K562 (cell line): ENCODE measurements around the gene ICAM2. TPM values are rescaled to one million over a fixed set of nuclear protein-coding genes. Genes with fewer than 3 reads are reported as not detected.

ENCODE experiments used
- ATAC-seq: fragments of 200-7000 bp; cut with Tn5 transposase; 3 replicates; pipeline ENCODE4 v1.9.1; 2020; ENCODE audit warnings: moderate library complexity
- BruUV-seq: library from RNA; stranded (reverse); fragments of 400-500 nt; replicated peaks from 2 replicates; lab custom pipeline; 2021; lab: Mats Ljungman, UMichigan
- CTCF ChIA-PET: fragments of 300-600 bp; formaldehyde crosslinking; extraction: SDS; loops from one replicate; lab custom pipeline; 2021; ENCODE audit warnings: low intra/inter-chr PET ratio; lab: Yijun Ruan, JAX
- POLR2A ChIA-PET: fragments of 300-600, 350-650 bp; sonication (Branson Sonifier 250); formaldehyde crosslinking; extraction: SDS; loops from one replicate; lab custom pipeline; 2021; ENCODE audit warnings: antibody characterized with exemption, inconsistent platforms; lab: Yijun Ruan, JAX
- DNase-seq, 4 experiments: peaks; one replicate each; pipeline versions ENCODE4 v3.0.0 to v3.0.0-alpha.2; 2011 to 2018; ENCODE audit warnings: low spot score in 3 of 4, mixed read lengths in 3 of 4; ENCODE audit errors: extremely low read depth in 1 of 4
- FAIRE-seq: peaks from 2 replicates; lab custom pipeline; 2011; peaks lifted over from hg19 to GRCh38; lab: Jason Lieb, UNC
- H2AFZ ChIP-seq: 2 replicates; pipeline ENCODE4 v1.6.0; 2011; ENCODE audit warnings: low read depth, low read length, control low read depth, inconsistent platforms
- H3K27ac ChIP-seq: fragments of 200-600 bp; 3 replicates; pipeline ENCODE4 v1.8.0; 2011; ENCODE audit warnings: low read depth, mild to moderate bottlenecking, control low read depth, inconsistent platforms, low read length, moderate library complexity, mixed read lengths; ENCODE audit errors: extremely low read depth
- H3K27me3 ChIP-seq, 2 experiments: fragments of 300-600 bp in 1 of 2; 2 replicates in 1 of 2; 3 replicates in 1 of 2; pipeline versions ENCODE4 v1.6.0 to v1.8.0; 2011; ENCODE audit warnings: inconsistent platforms in 2 of 2, low read length in 2 of 2, mild to moderate bottlenecking in 1 of 2, mixed read lengths in 1 of 2, moderate library complexity in 1 of 2; ENCODE audit not compliant: control insufficient read depth in 2 of 2, insufficient read depth in 2 of 2
- H3K36me3 ChIP-seq: fragments of 300-600 bp; 3 replicates; pipeline ENCODE4 v1.8.0; 2011; ENCODE audit warnings: mild to moderate bottlenecking, low read length, inconsistent platforms; ENCODE audit not compliant: control insufficient read depth, insufficient read depth
- H3K4me1 ChIP-seq, 2 experiments: fragments of 200-600 bp in 1 of 2; replicated peaks in 1 of 2; 2 replicates in 1 of 2; 3 replicates in 1 of 2; pipeline versions ENCODE4 v1.5.1 to v1.8.0; 2011; ENCODE audit warnings: inconsistent platforms in 2 of 2, low read length in 2 of 2, mild to moderate bottlenecking in 1 of 2, mixed read lengths in 1 of 2, moderate library complexity in 1 of 2; ENCODE audit not compliant: control insufficient read depth in 2 of 2, insufficient read depth in 2 of 2
- H3K4me2 ChIP-seq: 2 replicates; pipeline ENCODE4 v1.6.1; 2011; ENCODE audit warnings: low read length, control low read depth, inconsistent platforms, mixed read lengths; ENCODE audit not compliant: insufficient read depth
- H3K4me3 ChIP-seq: fragments of 200-600 bp; sonication (generic), shearing (Covaris generic); 2 replicates; pipeline ENCODE4 v1.5.1; 2016; ENCODE audit warnings: control low read depth, inconsistent platforms
- H3K79me2 ChIP-seq: fragments of 200-600 bp; 3 replicates; pipeline ENCODE4 v1.8.0; 2011; ENCODE audit warnings: low read length, inconsistent platforms; ENCODE audit not compliant: control insufficient read depth, insufficient read depth
- H3K9ac ChIP-seq, 2 experiments: 2 replicates each; pipeline versions ENCODE4 v1.6.0 to v1.6.1; 2011; ENCODE audit warnings: low read depth in 2 of 2, low read length in 2 of 2, control low read depth in 1 of 2, inconsistent platforms in 1 of 2, mild to moderate bottlenecking in 1 of 2, mixed read lengths in 1 of 2; ENCODE audit not compliant: insufficient read depth in 1 of 2
- H3K9me1 ChIP-seq: one replicate; pipeline ENCODE4 v1.6.0; 2011; ENCODE audit warnings: inconsistent platforms, mild to moderate bottlenecking, low read length, moderate library complexity; ENCODE audit not compliant: control insufficient read depth, insufficient read depth
- H3K9me3 ChIP-seq: replicated peaks from 2 replicates; pipeline ENCODE4 v1.5.1; 2011; ENCODE audit warnings: low read depth, low read length, inconsistent platforms; ENCODE audit not compliant: control insufficient read depth, insufficient read depth
- H4K20me1 ChIP-seq: replicated peaks from 2 replicates; pipeline ENCODE4 v1.6.1; 2011; ENCODE audit warnings: low read length, inconsistent platforms, mixed read lengths; ENCODE audit not compliant: control insufficient read depth, insufficient read depth
- ELK1 ChIP-seq: sonication (generic); formaldehyde crosslinking; IDR thresholded peaks from 2 replicates; pipeline ENCODE4 v1.8.1; 2022; ENCODE audit warnings: missing genetic modification reagents
- FOS ChIP-seq: IDR thresholded peaks from 3 replicates; pipeline ENCODE4 v1.6.1; 2011; ENCODE audit not compliant: insufficient read length; ENCODE audit errors: extremely low read depth
- FOXP1 ChIP-seq: sonication (generic); formaldehyde crosslinking; IDR thresholded peaks from 2 replicates; pipeline ENCODE4 v1.8.0; 2022; ENCODE audit warnings: mild to moderate bottlenecking, missing genetic modification reagents
- MAFF ChIP-seq: IDR thresholded peaks from 2 replicates; pipeline ENCODE4 v1.6.1; 2012; ENCODE audit warnings: low read length, improper control_type of control experiment
- SRSF1 ChIP-seq: fragments of 200-400 bp; formaldehyde crosslinking; IDR thresholded peaks from 2 replicates; pipeline ENCODE4 v1.6.1; 2017; ENCODE audit warnings: mild to moderate bottlenecking, low read depth, low read length, moderate library complexity
- TCF7L2 ChIP-seq: fragments of 150-350 bp; IDR thresholded peaks from 2 replicates; pipeline ENCODE4 v1.6.1; 2016; ENCODE audit warnings: low read depth, mild to moderate bottlenecking, low read length, moderate library complexity
- ZNF780A ChIP-seq: fragments of 250-450 bp; sonication (Bioruptor Pico); IDR thresholded peaks from 2 replicates; pipeline ENCODE4 v1.5.0; 2021; ENCODE audit warnings: mild to moderate bottlenecking
- WGBS: fragments of 100-300 bp; shearing (Covaris generic); methylation state at CpG from one replicate; pipeline ENCODE4 v1.1.6; 2016; ENCODE audit warnings: low coverage, mixed read lengths; ENCODE audit not compliant: insufficient coverage; ENCODE audit errors: missing lambda C conversion rate; 5-methylcytosine and 5-hydroxymethylcytosine counted together
- in situ Hi-C: fragments of 300-500 bp; cut with MboI; formaldehyde crosslinking; loops from 4 replicates; pipeline ENCODE4 v1.15.0; 2018; ENCODE audit warnings: inconsistent platforms, mixed read lengths
- intact Hi-C: fragments of 100-400 bp; cut with micrococcal nuclease; formaldehyde crosslinking; loops from 2 replicates; pipeline ENCODE4 v1.14.2; 2022
- polyA plus RNA-seq, 8 experiments: library from polyadenylated mRNA; depleted of rRNA in 4 of 8; stranded (reverse) in 5 of 8; unstranded in 3 of 8; fragments of >200 nt; fragmentation: Nextera tagmentation in 2 of 8; fragmentation: Illumina TruSeq in 1 of 8; extraction: Ambion mirVana in 2 of 8; extraction: Trizol in 1 of 8; gene quantifications; 2 replicates each; pipeline versions ENCODE4 v1.2.1 to v1.2.3, GENCODE V29; 2011 to 2014; ENCODE audit warnings: inconsistent platforms in 1 of 8, missing spikeins in 1 of 8
- total RNA-seq, 7 experiments: library from RNA; depleted of rRNA in 6 of 7; stranded (reverse); fragments of >200 nt in 6 of 7; fragmentation: Illumina TruSeq in 2 of 7; extraction: Trizol in 2 of 7; gene quantifications; 2 replicates each; pipeline versions ENCODE4 v1.2.1 to v1.2.3, GENCODE V29; 2011 to 2021; ENCODE audit warnings: low replicate concordance in 1 of 7

Gene ICAM2
- total and polyA plus RNA-seq, 9 of the 15 experiments (the other 6 are each of a cell fraction or from before 2014, with no cell fraction given), result 37.9 to 89.4 (median 60.6) TPM

- H3K9me3 ChIP-seq, result no peaks in the 10 kb centered on the region
- no peak overlapping the region for H3K27ac ChIP-seq
- DNase-seq, result no peak
- H3K79me2 ChIP-seq, result no peaks in the 10 kb centered on the region
- H3K9me1 ChIP-seq, result no peaks in the 10 kb centered on the region
- no peak overlapping the region for H3K4me3 ChIP-seq
- intact Hi-C loops, result no loop called here
- in situ Hi-C loops, result no loop called here
- H3K27me3 ChIP-seq, result no peaks in the 10 kb centered on the region
- no peak for FAIRE-seq
- no peak for ATAC-seq
- peak overlapping the region; percentile 83 for H2AFZ ChIP-seq
- TF ChIP-seq MAFF (no peak), FOS (no peak), TCF7L2 (no peak), ZNF780A (CRISPR knock-in tag) (no peak), ELK1 (CRISPR knock-in tag) (no peak), SRSF1 (no peak), FOXP1 (CRISPR knock-in tag) (no peak)
- BruUV-seq, result no TSS peak
- H3K4me2 ChIP-seq, result no peak overlapping the region
- peaks cover 2 to 4% of the 10 kb centered on the region in 2 experiments; a peak in 3 of 5 replicates for H3K4me1 ChIP-seq
- CTCF ChIA-PET, result interaction anchor here (0.6 kb wide), 1 partner anchor 71 kb away, joined by 3 read pairs; no protein-coding TSS in a partner anchor
- H3K9ac ChIP-seq, result no peak overlapping the region
- POLR2A ChIA-PET, result interaction anchor here (1.0 to 1.3 kb wide), 2 partner anchors 10 to 14 kb away, joined by 3 to 4 read pairs; no protein-coding TSS in a partner anchor
- 92% methylated on average over 3 of the region's 3 CpGs for WGBS
- H4K20me1 ChIP-seq, result no peaks in the 10 kb centered on the region
- H3K36me3 ChIP-seq, result no peaks in the 10 kb centered on the region
These were observed 3.5 kb downstream of the ICAM2 start for GRCh38 chr17:64016974-64017373.
